Esophagus squamous epithelium (tissue), 4 donors: ENCODE results near the gene KLHL29.

Source experiments
- POLR2A ChIP-seq, 4 donors: fragments of 450-650 bp; IDR thresholded peaks; one replicate each; pipeline ENCODE4 v1.6.1; 2017; ENCODE audit warnings: antibody characterized with exemption in 4 of 4, mild to moderate bottlenecking in 4 of 4, moderate library complexity in 3 of 4
- TF ChIP-seq, protein P1 (sequence below), 6 experiments: fragments of 450-650 bp in 4 of 6; fragments of 200-600 bp in 2 of 6; sonication (generic) in 2 of 6; IDR thresholded peaks; one replicate each; pipeline ENCODE4 v1.5.1; 2016 to 2019; ENCODE audit warnings: antibody characterized with exemption in 6 of 6, mild to moderate bottlenecking in 4 of 6, moderate library complexity in 4 of 6

DNA sequence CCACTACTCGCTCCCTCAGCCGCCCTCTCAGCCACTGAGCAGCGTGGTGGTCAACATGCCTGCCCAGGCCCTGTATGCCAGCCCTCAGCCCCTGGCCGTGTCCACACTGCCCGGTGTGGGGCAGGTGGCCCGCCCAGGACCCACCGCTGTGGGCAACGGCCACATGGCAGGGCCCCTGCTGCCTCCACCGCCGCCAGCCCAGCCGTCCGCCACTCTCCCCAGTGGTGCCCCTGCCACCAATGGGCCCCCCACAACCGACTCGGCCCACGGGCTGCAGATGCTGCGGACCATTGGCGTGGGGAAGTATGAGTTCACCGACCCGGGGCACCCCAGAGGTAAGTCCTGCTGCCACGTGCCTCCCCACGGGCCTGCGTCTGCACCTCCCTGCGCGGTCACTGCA is 257.5 kb downstream of the KLHL29 start:
- TF ChIP-seq, protein P1, sequence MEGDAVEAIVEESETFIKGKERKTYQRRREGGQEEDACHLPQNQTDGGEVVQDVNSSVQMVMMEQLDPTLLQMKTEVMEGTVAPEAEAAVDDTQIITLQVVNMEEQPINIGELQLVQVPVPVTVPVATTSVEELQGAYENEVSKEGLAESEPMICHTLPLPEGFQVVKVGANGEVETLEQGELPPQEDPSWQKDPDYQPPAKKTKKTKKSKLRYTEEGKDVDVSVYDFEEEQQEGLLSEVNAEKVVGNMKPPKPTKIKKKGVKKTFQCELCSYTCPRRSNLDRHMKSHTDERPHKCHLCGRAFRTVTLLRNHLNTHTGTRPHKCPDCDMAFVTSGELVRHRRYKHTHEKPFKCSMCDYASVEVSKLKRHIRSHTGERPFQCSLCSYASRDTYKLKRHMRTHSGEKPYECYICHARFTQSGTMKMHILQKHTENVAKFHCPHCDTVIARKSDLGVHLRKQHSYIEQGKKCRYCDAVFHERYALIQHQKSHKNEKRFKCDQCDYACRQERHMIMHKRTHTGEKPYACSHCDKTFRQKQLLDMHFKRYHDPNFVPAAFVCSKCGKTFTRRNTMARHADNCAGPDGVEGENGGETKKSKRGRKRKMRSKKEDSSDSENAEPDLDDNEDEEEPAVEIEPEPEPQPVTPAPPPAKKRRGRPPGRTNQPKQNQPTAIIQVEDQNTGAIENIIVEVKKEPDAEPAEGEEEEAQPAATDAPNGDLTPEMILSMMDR (IDR thresholded peaks at IDR 0.05), result no peak
- TF ChIP-seq POLR2A (IDR thresholded peaks at IDR 0.05), result no peak
